Smooth muscle cell (in vitro differentiated cells): Measurements from ENCODE around the gene HELQ. TPM values are rescaled to one million over a fixed set of nuclear protein-coding genes. Genes with fewer than 3 reads are reported as not detected.

Experiments used
- DNase-seq: peaks from one replicate; lab custom pipeline; 2025; ENCODE audit not compliant: unreplicated experiment; lab: John Stamatoyannopoulos, UW
- H2AFZ ChIP-seq: fragments of 200-600 bp; sonication (generic); 2 replicates; pipeline ENCODE4 v1.6.0; 2016; ENCODE audit warnings: antibody characterized with exemption, low read depth, mild to moderate bottlenecking
- H3F3A ChIP-seq: fragments of 200-600 bp; sonication (generic); 2 replicates; pipeline ENCODE4 v1.6.0; 2017; ENCODE audit warnings: antibody characterized with exemption, low read depth
- H3K27ac ChIP-seq: fragments of 200-600 bp; sonication (generic); 2 replicates; pipeline ENCODE4 v1.5.1; 2016; ENCODE audit warnings: low read depth, mild to moderate bottlenecking
- H3K27me3 ChIP-seq: fragments of 200-600 bp; sonication (generic); 2 replicates; pipeline ENCODE4 v1.6.1; 2016; ENCODE audit warnings: low read depth, mild to moderate bottlenecking
- H3K36me3 ChIP-seq: fragments of 200-600 bp; sonication (generic); 2 replicates; pipeline ENCODE4 v1.5.1; 2016; ENCODE audit warnings: low read depth
- H3K4me1 ChIP-seq: fragments of 200-600 bp; sonication (generic); 2 replicates; pipeline ENCODE4 v1.5.1; 2016; ENCODE audit warnings: low read depth
- H3K4me2 ChIP-seq: fragments of 200-600 bp; sonication (generic); 2 replicates; pipeline ENCODE4 v1.6.0; 2016; ENCODE audit warnings: mild to moderate bottlenecking
- H3K4me3 ChIP-seq: fragments of 200-600 bp; sonication (generic); 2 replicates; pipeline ENCODE4 v1.5.1; 2016; ENCODE audit warnings: mild to moderate bottlenecking
- H3K79me2 ChIP-seq: fragments of 200-600 bp; sonication (generic); 2 replicates; pipeline ENCODE4 v1.6.0; 2016; ENCODE audit warnings: low read depth, mild to moderate bottlenecking
- H3K9ac ChIP-seq: fragments of 200-600 bp; sonication (generic); 2 replicates; pipeline ENCODE4 v1.6.0; 2016; ENCODE audit warnings: low read depth
- H3K9me3 ChIP-seq: fragments of 200-600 bp; sonication (generic); replicated peaks from 2 replicates; pipeline ENCODE4 v1.5.1; 2016; ENCODE audit warnings: low read depth
- H4K20me1 ChIP-seq: fragments of 200-600 bp; sonication (generic); 2 replicates; pipeline ENCODE4 v1.6.0; 2016; ENCODE audit warnings: low read depth
- WGBS: methylation state at CpG from one replicate; pipeline ENCODE4 v1.1.7; 2016; ENCODE audit warnings: low lambda C conversion rate; 5-methylcytosine and 5-hydroxymethylcytosine counted together
- polyA plus RNA-seq: library from polyadenylated mRNA; unstranded; fragments of >200 nt; fragmentation: Nextera tagmentation; extraction: Ambion mirVana; gene quantifications from 2 replicates; pipeline ENCODE4 v1.2.1, GENCODE V29; 2016
- total RNA-seq: library from RNA; depleted of rRNA; stranded (reverse); fragments of >200 nt; gene quantifications from 2 replicates; pipeline ENCODE4 v1.2.3, GENCODE V29; 2014
- TF ChIP-seq, protein P1 (sequence below): fragments of 200-600 bp; sonication (generic); IDR thresholded peaks from 2 replicates; pipeline ENCODE4 v1.5.1; 2017; ENCODE audit warnings: borderline replicate concordance, mild to moderate bottlenecking, antibody characterized with exemption; ENCODE audit not compliant: insufficient read depth, poor library complexity, severe bottlenecking

HELQ gene
- total and polyA plus RNA-seq, 2 experiments from 2014 or later, result 5.7 to 6.1 TPM

DNA sequence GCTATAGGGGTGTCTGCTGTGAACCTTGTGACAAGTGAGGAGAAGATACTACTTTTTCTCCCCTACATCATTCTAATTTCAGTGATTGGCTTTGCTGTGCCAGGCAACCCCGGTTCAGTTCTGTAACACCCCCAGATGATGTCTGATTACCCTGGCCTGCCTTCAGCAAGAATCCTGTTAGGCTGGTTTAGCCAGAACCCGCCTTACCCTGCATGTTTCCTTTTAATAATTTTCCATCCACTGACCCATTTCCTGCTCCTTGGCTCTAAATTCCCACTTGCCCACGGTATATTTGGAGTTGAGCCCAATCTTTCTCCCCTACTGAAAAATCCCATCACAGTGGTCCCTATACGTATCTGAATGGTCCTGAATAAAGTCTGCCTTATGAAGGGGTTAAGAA lies 74.5 kb downstream of the HELQ start:
- H3F3A ChIP-seq, result no peaks in the 10 kb centered on the region
- no peaks in the 10 kb centered on the region for H3K4me1 ChIP-seq
- no peak overlapping the region for H3K9ac ChIP-seq
- WGBS, result 84% methylated on average over 4 of the region's 4 CpGs
- H4K20me1 ChIP-seq, result no peaks in the 10 kb centered on the region
- TF ChIP-seq, protein P1, sequence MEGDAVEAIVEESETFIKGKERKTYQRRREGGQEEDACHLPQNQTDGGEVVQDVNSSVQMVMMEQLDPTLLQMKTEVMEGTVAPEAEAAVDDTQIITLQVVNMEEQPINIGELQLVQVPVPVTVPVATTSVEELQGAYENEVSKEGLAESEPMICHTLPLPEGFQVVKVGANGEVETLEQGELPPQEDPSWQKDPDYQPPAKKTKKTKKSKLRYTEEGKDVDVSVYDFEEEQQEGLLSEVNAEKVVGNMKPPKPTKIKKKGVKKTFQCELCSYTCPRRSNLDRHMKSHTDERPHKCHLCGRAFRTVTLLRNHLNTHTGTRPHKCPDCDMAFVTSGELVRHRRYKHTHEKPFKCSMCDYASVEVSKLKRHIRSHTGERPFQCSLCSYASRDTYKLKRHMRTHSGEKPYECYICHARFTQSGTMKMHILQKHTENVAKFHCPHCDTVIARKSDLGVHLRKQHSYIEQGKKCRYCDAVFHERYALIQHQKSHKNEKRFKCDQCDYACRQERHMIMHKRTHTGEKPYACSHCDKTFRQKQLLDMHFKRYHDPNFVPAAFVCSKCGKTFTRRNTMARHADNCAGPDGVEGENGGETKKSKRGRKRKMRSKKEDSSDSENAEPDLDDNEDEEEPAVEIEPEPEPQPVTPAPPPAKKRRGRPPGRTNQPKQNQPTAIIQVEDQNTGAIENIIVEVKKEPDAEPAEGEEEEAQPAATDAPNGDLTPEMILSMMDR, result no peak
- H3K4me2 ChIP-seq, result no peak overlapping the region
- H3K79me2 ChIP-seq, result no peaks in the 10 kb centered on the region
- H3K27ac ChIP-seq, result no peak overlapping the region
- no peaks in the 10 kb centered on the region for H3K36me3 ChIP-seq
- no peaks in the 10 kb centered on the region for H3K9me3 ChIP-seq
- H3K4me3 ChIP-seq, result no peak overlapping the region
- no peak for DNase-seq
- H2AFZ ChIP-seq, result no peak overlapping the region
- no peaks in the 10 kb centered on the region for H3K27me3 ChIP-seq

DNA sequence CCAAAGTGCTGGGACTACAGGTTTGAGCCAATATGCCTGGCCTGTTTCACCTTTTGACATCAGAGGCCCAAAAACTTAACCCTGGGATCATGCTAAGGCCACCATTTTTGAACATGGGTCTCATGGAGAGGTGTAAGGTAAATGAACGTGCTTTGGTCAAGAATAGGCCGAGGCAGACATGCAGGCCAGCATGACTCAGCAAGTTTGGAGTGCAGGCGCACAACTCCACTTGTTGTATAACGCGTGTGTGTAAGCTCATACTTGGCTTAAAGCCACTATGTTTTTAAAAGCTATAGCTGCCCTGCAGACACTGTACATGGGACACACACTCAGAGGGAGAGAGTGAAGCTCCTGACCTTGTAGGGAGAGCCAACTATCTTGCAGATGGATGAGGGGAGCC lies 77.2 kb downstream of the HELQ start:
- Histone ChIP-seq H3K4me1 (no peaks in the 10 kb centered on the region), H3K9me3 (no peaks in the 10 kb centered on the region), H3K79me2 (no peaks in the 10 kb centered on the region), H3K9ac (no peak overlapping the region), H3K36me3 (no peaks in the 10 kb centered on the region), H3F3A (no peaks in the 10 kb centered on the region), H3K4me2 (no peak overlapping the region), H3K27ac (no peak overlapping the region), H2AFZ (no peak overlapping the region), H4K20me1 (no peaks in the 10 kb centered on the region), H3K4me3 (no peak overlapping the region), H3K27me3 (no peaks in the 10 kb centered on the region)
- TF ChIP-seq, protein P1, result no peak
- DNase-seq, result no peak
- WGBS, result 90% methylated on average over 5 of the region's 5 CpGs

DNA sequence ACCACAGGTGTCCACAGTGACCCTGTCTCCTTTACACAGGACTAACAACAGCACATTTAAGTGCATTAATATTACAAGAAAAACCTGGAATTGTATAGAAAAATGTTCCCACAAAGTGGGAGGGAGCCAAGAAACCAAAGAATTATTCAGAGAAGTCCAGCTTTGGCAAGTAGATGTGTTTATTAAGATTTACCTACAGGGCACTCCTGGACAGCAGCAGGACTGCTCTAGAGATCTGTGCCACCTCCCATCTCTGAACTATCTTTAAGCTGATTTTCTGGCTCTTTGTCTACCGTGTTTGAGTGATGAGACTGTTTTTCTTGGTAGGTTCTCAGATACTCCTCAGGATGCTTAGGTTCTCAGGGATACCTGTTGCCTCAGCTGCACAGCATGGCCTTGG lies 82.7 kb downstream of the HELQ start:
- Histone ChIP-seq H3K36me3 (no peaks in the 10 kb centered on the region), H3K27ac (no peak overlapping the region), H3K9me3 (no peaks in the 10 kb centered on the region), H3K4me2 (no peak overlapping the region), H4K20me1 (no peaks in the 10 kb centered on the region), H2AFZ (no peak overlapping the region), H3K4me1 (no peaks in the 10 kb centered on the region), H3K9ac (no peak overlapping the region), H3K79me2 (no peaks in the 10 kb centered on the region), H3K4me3 (no peak overlapping the region), H3K27me3 (no peaks in the 10 kb centered on the region), H3F3A (no peaks in the 10 kb centered on the region)
- 84% methylated on average over 1 of the region's 1 CpG for WGBS
- DNase-seq, result no peak
- TF ChIP-seq, protein P1, result no peak

DNA sequence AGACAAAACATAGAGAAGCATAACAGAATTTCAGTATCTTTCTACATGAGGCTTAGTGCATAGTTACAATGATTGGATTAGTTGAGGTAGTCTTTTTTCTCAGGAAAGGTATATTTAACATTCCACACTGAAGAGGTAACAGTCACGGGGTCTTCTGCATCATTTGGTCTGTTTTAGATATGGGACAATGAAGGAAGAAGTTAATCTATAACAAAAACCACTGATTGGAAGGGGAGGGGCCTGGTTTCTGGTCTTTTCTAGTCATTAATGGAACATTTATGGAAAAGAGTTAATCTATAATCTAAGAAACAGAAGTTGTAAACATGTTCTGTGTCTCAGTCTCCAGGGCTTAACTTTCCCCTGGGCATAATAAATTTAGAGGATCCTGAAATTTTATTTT lies 83.7 kb downstream of the HELQ start:
- WGBS, result 76% methylated on average over 1 of the region's 1 CpG
- no peak overlapping the region for H3K4me3 ChIP-seq
- H3K9ac ChIP-seq, result no peak overlapping the region
- no peaks in the 10 kb centered on the region for H3K27me3 ChIP-seq
- no peak overlapping the region for H2AFZ ChIP-seq
- no peaks in the 10 kb centered on the region for H3F3A ChIP-seq
- TF ChIP-seq, protein P1, result no peak
- H3K79me2 ChIP-seq, result no peaks in the 10 kb centered on the region
- no peaks in the 10 kb centered on the region for H3K4me1 ChIP-seq
- no peak overlapping the region for H3K27ac ChIP-seq
- no peaks in the 10 kb centered on the region for H3K36me3 ChIP-seq
- H3K4me2 ChIP-seq, result no peak overlapping the region
- no peaks in the 10 kb centered on the region for H3K9me3 ChIP-seq
- DNase-seq, result no peak
- H4K20me1 ChIP-seq, result no peaks in the 10 kb centered on the region
